ENCODE data around the gene ELK4. TPM values are rescaled to one million over a fixed set of nuclear protein-coding genes. Genes with fewer than 3 reads are reported as not detected.

ELK4 gene
- total RNA-seq, 2 donors from 2014 or later, result 30.5 to 37.6 TPM

GRCh38 chr1:205672395-205672889, 40.6 kb upstream of the ELK4 start:
- peak overlapping the region in 1 of 2 donors; percentile 19 for H3K9ac ChIP-seq (ENCODE audit: low read depth in 2 of 2, low read length in 2 of 2)
- intact Hi-C loops (cut with DNase I), result no loop called here
- H3K4me1 ChIP-seq, result peaks cover 19% of the 10 kb centered on the region
- H3K4me3 ChIP-seq, result no peak overlapping the region
- TF ChIP-seq CTCF (IDR thresholded peaks at IDR 0.05), result peak; percentile 28
- no peak overlapping the region for H3K27ac ChIP-seq
- no peaks in the 10 kb centered on the region for H3K9me3 ChIP-seq
- H3K36me3 ChIP-seq, result no peaks in the 10 kb centered on the region
- DNase-seq, result no peak
- no peaks in the 10 kb centered on the region for H3K27me3 ChIP-seq

GRCh38 chr1:205670611-205671430, 39.0 kb upstream of the ELK4 start:
- Histone ChIP-seq H3K9me3 (no peaks in the 10 kb centered on the region), H3K27me3 (no peaks in the 10 kb centered on the region), H3K9ac (ENCODE audit: low read depth in 2 of 2, low read length in 2 of 2) (peak overlapping the region in 1 of 2 donors; percentile 21), H3K27ac (no peak overlapping the region), H3K36me3 (no peaks in the 10 kb centered on the region), H3K4me3 (no peak overlapping the region), H3K4me1 (peaks cover 30% of the 10 kb centered on the region)
- DNase-seq, result no peak
- TF ChIP-seq CTCF (IDR thresholded peaks at IDR 0.05), result no peak
- intact Hi-C loops (cut with DNase I), result no loop called here

GRCh38 chr1:205670150-205670446, 38.3 kb upstream of the ELK4 start:
- no peak for TF ChIP-seq CTCF (IDR thresholded peaks at IDR 0.05)
- no peaks in the 10 kb centered on the region for H3K9me3 ChIP-seq
- no peaks in the 10 kb centered on the region for H3K27me3 ChIP-seq
- no peak overlapping the region for H3K27ac ChIP-seq
- peaks cover 37% of the 10 kb centered on the region for H3K4me1 ChIP-seq
- peak overlapping the region in 1 of 2 donors; percentile 3 for H3K9ac ChIP-seq (ENCODE audit: low read depth in 2 of 2, low read length in 2 of 2)
- no peak for DNase-seq
- intact Hi-C loops (cut with DNase I), result no loop called here
- H3K36me3 ChIP-seq, result no peaks in the 10 kb centered on the region
- H3K4me3 ChIP-seq, result no peak overlapping the region

- H3K27ac ChIP-seq, result no peak overlapping the region
- peak; percentile 45 for DNase-seq
Observed at GRCh38 chr1:205669341-205670149, 37.7 kb upstream of the ELK4 start.

More at GRCh38 chr1:205669341-205670149, 37.7 kb upstream of the ELK4 start:
- Histone ChIP-seq H3K4me3 (no peak overlapping the region), H3K9ac (ENCODE audit: low read depth in 2 of 2, low read length in 2 of 2) (peak overlapping the region in 1 of 2 donors; percentile 22), H3K36me3 (no peaks in the 10 kb centered on the region), H3K9me3 (no peaks in the 10 kb centered on the region), H3K27me3 (no peaks in the 10 kb centered on the region), H3K4me1 (peaks cover 43% of the 10 kb centered on the region)
- intact Hi-C loops (cut with DNase I), result loop anchor here (10.0 kb wide), 1 partner anchor 305 kb away; no protein-coding TSS in a partner anchor
- no peak for TF ChIP-seq CTCF (IDR thresholded peaks at IDR 0.05)
